HG03139 (cell line): Measurements from ENCODE around the gene TBPL1.

ENCODE experiments used
- ATAC-seq: cut with Tn5 transposase; IDR thresholded peaks from one replicate; pipeline ENCODE4 v1.9.1; 2021; ENCODE audit not compliant: unreplicated experiment

The TBPL1 gene

GRCh38 chr6:134005800-134006199 lies 52.8 kb downstream of the TBPL1 start:
- no peak for ATAC-seq

DNA sequence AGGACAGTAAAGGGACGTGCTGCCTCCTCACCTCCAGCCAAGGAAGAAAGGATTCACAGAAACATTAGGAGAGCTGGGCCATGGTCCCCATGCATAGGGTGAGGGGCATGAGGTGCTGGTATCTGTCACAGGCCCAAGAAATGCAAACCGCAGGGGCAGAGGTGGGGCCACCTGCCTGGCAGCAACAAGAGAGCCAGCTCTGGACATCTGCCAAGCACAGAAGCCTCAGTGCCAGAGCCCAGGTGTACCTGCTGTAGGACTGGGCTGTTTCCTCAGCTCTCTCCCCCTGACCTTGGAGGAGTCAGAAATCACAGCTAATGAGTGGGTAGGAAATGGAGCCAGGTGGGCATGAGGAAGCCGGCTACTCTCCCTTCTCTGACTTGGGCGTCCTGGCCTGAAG lies 54.1 kb downstream of the TBPL1 start:
- no peak for ATAC-seq

- no peak for ATAC-seq
Measured at GRCh38 chr6:134009876-134010275, 56.9 kb downstream of the TBPL1 start.

DNA sequence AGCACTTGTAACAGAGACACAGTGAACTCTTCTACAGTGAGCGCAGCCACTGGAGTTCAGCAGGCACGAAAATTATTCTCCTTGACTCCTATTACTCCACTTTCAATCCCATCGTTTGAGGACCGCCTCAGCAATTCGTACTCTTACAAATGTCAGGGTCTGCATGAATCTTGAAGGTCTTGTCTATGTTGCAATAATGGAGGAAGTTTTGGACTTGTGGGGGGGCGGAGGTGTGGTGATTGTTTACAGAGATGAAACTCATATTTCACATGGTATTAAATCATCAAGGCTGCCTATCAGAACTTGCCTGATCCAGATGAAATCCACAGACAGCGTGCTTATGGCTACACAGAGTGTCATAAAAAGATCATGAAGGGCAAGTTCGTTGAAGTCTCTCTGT lies 57.4 kb downstream of the TBPL1 start:
- no peak for ATAC-seq

GRCh38 chr6:134010974-134011373 lies 58.0 kb downstream of the TBPL1 start:
- no peak for ATAC-seq

- no peak for ATAC-seq
Measured at GRCh38 chr6:134014588-134015137, 61.6 kb downstream of the TBPL1 start.

GRCh38 chr6:134015719-134016557 lies 62.9 kb downstream of the TBPL1 start:
- ATAC-seq = no peak

- ATAC-seq = no peak
Measured at GRCh38 chr6:134016558-134016814, 63.5 kb downstream of the TBPL1 start.

DNA sequence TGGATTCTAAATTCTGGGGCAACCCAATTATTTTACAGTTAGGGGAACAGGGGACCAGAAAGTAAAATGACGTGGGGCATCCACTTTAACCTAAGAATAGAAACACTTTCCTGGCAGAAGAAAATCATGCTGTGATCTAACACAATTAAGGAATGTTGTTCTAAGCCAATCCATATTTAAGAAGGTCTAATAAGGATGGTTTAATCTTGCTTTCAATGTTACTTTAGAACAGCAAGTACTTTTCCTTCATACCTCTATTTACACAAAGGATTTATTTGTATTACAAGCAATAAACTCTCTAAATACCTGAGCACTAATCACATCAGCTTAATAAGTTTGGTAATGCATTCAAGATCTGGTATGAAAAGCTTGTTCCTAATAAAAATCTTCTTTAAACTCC lies 67.0 kb downstream of the TBPL1 start:
- no peak for ATAC-seq

DNA sequence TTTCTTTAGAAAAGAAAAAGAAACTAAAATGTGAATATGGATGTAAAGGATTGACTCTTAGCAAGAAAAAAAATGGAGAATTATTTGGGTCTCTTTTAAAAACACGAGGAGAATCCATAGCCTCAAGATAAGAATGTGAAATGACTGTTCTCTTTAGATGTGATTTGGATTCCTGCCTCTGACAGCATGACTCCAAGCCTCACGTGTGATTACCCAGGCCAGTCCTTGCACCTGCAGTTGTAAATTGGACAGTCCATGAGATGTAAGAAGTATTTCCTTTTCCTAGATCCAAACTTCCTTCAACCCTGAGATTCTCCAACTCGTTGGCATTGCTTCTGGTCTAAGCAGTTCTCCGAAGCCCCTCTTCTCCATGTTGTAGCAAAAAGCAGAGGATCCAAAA lies 67.5 kb downstream of the TBPL1 start:
- ATAC-seq = no peak

DNA sequence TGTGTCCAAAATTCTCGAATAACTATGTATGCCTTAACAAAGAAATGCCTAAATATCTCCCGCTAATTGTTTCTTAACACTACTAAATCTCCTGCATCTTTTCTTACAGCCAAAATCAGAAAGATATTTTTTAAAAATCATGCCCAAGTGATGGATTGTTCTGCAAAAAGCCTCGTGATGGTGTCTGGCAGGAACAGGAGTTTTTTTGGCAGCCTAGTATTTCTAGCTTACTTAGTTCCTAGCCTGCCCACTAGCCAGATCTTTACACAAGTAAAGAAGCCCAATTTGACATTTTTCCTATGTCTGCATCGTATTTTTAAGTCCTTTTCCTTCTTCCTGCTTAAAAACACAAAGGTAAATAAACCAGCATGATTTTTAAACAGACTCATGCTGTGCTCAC lies 67.9 kb downstream of the TBPL1 start:
- no peak for ATAC-seq

DNA sequence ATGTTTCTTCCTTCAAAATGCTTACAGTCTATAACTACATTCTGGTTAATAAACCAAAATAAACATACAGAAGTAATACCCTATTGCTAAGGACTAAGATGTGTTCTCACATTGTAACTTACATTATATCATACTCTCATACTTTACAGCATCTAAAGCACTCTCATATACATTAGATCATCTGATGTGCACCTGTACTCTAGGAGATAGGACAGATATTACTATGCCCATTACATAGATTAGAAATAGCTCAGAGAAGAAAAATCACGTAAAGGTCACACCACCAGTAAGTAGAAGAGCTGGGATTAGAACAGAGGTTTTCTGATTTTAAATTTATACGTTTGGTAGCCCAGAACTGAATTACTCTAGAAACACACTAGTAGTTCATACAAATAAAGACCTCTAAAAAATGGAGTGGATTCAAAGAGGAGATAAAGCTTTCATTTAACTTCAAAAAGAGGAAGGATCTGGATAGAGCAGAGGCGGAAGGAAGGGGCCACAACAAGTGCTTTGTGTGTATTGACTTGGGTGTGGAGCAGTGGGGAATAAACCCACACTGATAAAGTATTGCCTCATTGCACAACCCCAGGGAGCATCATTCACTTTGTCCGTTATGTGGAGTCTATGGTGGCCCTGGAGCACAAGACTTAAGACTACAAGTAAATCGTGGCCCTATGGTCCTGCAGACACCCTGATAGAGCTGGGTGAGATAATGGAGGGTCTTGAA lies 68.5 kb downstream of the TBPL1 start:
- no peak for ATAC-seq

- no peak for ATAC-seq
Measured at GRCh38 chr6:134022650-134023049, 69.6 kb downstream of the TBPL1 start.

DNA sequence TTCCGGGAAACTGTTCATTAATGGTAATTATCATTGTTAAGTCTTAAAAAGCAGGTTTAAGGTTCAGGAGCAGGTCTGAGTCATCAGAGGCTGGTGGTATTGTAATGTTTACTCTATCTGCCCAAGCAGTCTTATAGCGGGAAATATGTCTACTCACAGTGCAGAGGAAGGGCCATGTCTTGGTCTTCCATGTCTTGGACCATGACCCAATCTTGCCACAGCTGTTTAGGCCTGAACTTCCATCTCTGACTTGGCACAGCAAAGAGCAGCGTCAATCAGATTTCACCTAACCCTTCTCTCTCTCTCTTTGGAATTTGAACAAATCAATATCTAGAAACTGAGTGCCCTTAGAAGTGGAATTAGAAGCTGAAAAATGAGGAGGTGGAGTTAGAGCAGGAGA lies 73.6 kb downstream of the TBPL1 start:
- ATAC-seq = no peak

GRCh38 chr6:134028438-134028837 lies 75.4 kb downstream of the TBPL1 start:
- no peak for ATAC-seq

- ATAC-seq = no peak
Measured at GRCh38 chr6:134029495-134030455, 76.8 kb downstream of the TBPL1 start.

DNA sequence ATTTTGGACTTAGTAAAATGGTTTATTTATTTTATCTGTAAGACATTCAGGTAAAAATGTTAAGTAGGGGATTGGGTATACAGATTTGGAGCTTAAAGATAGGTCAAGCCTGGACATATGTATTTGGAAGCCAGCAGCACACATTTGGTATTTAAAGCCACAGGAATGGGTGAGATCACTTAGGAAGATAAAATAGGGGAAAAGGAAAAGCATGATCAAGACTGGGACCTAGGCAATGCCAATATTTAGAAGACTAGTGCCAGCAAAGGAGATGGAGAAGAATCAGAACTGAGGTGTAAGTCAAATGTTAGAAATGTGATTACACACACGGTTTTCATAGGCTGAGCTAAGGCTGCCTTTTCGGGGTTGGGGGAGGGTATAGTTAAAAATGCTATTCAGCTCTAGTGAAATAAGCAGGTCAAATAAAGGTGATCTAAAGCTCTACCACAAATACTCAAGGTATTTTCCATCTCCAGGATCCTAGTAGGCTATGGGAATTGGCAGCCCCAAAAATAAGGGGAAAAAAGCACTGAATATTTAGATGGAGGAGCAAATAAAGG lies 78.8 kb downstream of the TBPL1 start:
- ATAC-seq = no peak

DNA sequence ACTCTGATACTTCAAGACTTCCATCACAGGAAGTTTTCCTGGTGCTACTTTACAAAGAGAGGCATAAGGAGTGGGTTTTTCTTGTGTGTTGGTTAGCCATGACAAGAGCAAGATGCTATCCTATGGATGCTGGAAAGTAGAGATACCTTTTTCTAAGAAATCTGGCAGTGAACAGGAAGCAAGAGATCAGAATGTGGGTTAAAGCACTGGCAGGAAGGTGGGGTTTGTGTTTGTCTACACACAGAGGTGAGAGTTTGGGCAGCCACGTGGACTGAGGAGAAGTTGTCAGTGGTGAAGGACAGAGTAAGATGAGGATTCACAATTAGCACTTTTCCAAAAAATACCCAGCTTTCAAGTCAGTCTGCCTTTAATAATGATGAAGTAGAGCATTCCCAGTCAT lies 81.5 kb downstream of the TBPL1 start:
- ATAC-seq = no peak

- ATAC-seq = no peak
Measured at GRCh38 chr6:134034961-134035822, 82.2 kb downstream of the TBPL1 start.

DNA sequence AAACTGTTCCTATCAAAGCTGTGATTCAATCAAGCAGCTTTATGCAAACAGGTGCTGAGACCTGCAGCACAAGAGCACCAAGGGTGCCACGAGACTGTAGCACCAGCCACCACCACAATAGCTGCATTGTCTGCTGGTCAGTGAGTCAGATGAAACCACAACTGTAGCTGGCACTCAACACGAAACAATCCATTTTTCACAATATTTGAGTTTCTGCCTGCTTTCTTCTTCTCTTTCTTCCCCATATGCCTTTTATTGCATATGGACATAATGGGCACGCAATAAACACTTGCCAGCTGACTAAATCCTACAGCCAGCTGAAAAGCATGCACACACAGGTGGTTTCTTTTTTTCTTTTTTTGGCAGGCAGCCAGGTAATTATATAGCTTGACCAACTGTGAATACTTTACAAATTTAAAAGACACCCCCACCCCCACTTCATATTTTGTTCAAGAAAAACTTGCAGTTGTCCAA lies 82.8 kb downstream of the TBPL1 start:
- ATAC-seq = no peak
